ENCODE measurements around the gene DDRGK1.

DDRGK1 gene

DNA sequence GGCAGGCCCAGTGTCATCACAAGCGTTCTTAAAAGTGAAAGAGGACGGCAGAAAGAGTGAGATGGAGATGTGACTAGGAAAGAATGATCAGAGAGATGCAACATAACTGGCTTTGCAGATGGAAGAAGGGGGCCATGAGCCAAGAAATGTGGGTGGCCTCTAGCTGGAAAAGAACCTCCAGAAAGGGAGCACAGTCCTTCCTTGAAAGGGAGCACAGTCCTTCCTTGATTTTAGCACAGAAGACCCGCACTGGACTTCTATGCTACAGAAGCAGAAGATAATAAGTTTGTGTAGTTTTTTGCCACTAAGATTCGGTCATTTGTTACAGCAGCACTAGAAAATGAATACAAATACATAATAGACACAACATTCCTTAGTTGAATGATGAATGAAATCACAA lies 24.2 kb downstream of the DDRGK1 start:
- DNase-seq, result no peak

DNA sequence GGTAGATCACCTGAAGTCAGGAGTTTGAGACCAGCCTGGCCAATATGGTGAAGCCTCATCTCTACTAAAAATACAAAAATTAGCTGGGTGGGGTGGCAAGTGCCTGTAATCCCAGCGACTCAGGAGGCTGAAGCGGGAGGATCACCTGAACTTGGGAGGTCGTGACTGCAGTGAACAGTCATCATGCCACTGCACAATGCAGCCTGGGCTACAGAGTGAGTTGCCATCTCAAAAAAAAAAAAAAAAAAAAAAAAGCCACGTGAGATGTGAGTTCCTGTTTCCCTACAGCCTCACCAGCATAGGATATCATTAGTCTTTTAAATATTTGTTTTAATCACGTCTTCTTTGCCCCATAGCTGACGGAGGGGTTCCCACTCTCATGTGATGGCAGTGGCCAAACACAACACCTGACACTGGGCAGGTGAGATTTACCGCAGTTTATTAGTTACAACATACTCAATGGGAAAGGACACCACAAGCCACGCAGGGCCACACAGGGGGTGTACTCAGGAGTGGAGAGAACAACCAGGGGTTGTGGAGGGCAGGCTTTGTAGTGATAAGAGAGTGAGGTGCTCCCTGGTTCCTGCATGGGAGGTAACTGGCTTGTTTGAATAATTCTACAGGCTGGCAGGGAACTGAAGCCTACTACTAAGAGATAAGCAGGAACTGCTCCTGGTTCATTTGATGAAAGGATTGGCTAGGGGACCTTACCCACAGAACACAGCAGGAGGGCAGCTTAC lies 26.6 kb downstream of the DDRGK1 start:
- no peak for DNase-seq

DNA sequence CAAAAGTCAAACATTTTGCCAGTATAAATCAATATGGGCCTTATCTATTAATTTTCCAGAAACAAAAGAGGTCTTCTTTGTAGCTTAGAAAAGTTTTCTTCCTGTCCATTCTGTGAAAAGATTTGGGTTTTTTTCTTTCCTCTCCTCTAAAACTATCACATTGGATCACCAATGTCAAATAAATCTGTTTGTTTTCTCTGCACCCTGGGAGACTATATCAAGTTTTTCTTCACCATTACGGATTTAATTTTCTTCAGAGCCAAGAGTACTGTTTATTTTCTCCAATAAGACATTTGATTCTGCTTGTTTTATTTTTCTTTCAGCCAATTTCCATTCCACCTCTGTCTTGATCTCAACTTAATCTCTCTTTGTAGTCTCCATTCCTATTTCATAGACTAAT lies 29.2 kb downstream of the DDRGK1 start:
- no peak for DNase-seq

DNA sequence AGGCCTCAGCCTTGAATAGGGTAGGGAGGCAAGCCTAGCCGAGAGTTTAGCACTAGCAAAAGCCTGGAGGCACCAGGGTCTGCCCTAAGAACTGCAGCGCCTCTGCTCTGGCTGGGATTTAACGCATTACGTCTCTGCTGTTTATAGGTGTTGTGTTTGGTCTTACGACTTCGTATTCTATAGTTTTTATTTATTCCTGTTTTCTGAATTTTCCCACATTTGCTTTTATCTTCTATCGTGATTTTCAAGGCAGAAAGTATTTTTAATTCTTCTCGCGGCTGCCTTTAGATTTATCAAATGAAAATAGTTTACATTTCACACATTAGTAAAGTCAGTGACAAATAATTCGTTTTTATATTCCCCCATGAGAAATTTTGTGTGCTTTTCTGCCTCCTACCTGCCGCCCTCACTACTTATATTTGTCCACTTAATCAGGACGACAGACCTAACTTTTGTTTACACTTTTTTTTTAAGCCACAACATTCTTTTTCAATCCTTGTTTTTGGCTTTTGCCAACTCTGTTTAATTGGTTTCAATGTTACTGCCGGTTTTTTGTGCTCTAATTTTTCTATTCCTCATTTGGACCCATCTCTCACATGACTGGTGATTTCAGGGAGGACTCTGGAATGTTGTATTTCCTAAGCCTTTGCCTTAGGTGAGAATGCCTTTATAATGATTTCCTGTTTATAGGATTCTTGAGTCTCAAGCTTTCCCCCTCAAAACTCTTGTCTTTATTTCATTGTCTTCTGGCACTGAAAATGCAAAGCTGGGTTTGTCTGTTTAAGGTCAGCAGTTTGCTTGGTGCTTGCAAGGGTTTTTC lies 29.8 kb downstream of the DDRGK1 start:
- no peak for DNase-seq

DNA sequence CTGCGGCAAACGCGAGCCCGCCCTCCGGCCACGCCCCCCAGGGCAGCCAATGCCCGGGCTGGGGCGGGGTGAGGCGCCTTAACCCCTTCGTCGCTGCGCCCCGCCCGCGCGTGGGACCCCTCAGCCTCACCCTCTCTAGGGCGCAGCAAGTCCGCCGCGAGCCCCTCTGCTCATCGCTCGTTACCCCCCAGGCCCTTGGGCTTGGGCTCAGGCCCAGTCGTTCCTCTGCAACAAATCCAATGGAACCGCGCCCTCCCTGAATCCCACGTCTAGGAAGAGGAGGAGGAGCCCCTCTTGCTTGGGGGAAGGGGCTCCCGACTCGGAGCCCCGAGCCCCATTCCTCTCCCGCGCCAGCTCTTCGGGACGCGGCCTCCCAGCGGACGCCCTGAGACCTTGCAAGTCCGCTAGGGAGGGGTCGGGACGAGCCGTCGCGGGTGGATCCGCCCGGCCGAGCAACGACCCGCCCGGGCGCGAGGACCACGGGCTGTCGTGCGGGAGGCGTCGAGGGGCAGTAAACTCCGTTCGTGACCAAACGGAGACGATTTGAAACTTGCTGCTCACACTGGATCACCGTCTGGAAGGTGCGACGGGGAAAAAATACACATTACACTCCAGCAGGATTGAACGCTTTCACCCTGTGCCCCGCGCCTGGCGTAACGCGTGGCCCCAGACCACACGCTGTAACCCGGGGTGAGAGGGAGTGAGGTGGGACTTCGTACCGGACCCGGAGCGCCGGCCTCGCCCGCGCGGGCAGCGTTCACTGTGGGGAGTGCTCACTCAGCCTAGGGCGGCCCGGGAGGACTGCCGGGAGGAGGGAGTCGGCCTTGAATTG lies 30.7 kb downstream of the DDRGK1 start:
- peak; percentile 95 for DNase-seq

DNA sequence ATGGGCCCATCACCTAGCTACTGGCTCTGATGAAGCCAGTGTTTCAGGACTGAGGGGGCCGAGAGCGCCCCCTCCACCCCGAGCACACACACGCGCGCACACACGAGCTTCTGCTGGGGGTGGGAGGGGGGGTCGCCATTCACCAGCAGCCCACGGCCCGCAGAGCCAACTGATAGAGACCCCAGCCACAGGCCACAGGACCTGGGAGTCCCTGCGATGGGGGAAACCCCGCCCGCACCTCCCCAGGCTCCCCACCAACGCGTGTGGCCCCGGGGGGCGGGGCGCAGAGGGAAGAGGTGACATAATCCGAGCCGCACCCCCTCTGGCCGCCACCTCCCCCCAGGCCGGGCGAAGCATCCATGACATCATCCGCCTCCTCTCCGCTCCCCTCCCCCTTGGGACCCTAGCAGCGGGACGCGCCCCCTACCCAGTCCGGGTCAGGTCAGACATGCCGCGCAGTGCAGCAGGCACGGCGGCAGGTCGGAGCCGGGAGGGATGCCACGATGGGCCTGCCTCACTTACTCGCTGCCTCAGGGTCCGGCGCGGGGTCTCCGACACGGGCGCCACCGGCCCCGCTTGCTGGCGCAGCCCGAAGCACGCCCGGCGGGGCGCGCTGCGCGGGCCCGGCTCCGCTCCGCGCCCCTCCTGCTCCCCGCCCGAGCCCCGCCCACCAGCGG lies 31.4 kb downstream of the DDRGK1 start, which contains the start of gene LZTS3:
Gene LZTS3 (minus strand): TSS at position 617 of the 677 bp plus-strand sequence. CDS start 6,386 bp downstream, outside the sequence.
- peak; percentile 85 for DNase-seq

DNA sequence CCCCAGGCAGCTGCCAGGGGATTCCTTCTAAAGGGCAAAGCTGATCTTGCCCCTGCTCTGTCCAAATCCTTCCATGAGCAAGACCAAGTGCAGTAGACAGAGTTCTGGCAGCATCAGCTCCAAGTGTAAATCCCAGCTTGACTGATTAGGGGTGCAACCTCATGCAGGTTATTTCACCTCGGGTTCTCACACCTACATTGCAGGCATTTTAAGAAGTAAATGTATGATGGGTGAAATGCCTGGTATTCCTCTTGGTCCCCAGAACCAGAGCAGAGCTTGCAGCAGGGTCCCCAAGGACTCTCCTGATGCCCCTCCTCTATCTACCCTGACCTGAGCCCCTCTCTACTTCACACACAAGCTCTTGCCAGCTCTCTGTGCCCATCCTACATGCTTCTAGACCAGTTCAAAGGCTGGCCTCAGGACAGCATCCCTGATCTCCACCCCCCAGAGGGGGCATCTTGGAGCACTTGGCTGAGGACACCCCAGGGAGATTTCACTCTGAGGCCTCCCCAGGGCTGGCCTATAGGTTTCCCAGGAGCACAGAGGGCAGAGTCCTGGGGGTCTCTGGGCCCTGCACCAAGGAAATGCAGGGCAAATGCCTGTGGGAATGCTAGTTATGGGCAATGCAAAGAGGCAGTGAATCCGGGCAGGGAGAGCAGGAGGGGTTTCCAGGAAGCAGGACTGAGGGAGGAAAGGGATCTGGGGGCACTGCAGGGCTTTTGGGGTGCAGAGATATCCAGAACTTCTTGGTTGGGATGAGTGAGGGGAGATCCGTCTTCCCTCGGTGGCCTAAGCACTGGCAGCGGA lies 32.2 kb downstream of the DDRGK1 start:
- DNase-seq, result no peak

DNA sequence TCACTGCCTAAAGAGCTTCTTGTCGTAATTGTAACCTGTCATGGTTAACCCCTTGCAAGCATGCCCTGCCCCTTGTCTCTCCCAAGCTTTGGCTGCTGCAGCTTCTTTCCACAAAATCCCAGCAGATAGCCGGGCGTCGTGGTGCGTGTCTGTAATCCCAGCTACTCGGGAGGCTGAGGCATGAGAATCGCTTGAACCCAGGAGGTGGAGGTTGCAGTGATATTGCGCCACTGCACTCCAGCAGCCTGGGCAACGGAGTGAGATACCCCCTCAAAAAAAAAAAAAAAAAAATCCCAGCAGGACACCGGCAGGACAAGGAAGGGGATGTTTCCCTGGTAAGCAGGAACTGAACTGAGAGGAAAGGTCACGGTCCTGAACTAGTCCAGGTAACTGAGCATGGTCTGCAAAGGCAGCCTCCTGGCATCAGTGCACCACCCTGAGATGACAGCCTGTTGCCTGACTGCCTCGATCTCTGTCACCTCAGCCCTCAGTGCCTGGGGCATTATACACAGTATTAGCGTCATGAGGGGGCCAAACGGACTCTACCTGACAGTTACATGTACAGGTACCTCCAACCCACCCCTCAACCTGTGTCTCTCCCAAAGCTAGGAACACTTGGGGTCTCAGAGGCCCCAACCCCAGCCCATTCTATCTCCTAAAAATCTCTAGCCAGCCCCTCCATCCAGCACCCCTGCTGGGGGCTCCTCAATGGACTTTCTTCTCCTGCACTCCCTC lies 32.9 kb downstream of the DDRGK1 start:
- no peak for DNase-seq

DNA sequence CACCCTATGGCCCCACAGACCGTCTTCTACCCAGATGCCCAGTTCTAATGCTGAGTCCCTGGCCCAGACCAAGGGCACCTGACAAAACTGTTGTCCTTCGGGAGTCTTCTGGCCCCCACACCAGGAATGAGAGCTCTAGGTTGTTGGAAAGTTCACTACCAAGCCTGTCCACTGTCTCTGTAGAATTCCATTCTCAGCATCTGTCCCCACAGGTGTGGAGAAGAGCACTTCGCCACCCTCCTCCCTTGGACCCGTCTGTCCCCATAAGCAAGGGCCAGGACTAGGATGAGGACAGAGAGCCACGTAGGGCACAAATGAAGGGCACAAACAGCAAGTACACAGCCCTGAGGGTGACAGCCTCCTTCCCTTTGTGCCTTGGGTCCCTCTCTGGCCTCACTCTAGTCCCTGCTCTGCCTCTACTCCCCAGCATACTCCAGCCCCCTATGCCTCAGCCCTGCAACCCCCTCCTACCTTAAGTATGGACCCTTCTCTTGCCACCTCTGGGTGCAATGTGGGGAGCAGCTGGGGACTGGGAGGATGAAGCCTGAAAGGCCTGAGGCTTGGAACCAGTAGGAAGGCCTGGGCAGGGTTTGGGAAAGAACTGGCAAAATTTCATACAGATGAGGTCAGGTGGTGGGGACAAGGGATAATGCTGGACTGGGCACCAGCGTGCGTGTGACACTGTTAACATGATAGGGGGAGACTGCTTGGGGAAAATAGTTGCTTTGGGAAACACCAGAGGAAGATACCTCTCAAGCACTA lies 35.5 kb downstream of the DDRGK1 start:
- no peak for DNase-seq

DNA sequence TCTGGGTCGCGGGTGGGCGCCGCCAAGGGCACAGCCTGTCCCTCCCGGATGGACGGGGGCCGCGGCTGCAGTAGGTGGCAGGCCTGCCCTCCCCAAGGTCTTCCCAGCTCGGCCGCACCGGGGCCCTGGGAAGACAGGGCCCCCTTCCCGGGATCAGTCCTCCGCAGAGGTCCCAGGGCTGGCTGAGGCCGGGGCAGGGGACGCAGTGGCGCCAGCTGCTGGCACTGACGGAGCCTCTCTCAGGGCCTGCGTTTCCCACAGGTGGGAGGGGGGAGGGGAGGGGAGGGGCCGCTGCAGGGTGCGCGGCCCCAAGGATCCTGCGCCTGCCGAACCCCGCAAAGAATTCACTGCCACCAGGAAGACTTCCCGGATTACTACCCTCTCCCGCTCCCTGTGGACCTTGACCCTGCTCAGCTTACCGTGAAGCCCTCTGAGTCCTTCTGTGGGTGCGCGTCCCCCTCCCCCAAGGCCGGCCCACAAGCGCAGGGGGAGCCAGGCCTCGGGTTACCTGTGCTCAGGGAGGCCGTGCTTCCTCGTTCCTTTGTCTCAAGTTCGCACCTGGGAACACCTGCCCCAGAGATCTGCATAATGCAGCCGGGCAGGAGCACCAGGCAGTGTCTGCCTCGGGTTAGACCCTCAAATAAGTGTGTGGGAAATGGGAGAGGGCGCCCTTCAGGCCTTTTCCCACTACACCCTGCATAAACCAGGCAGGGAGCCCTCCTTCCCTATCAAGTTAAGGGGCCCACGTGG lies 36.2 kb downstream of the DDRGK1 start:
- no peak for DNase-seq

DNA sequence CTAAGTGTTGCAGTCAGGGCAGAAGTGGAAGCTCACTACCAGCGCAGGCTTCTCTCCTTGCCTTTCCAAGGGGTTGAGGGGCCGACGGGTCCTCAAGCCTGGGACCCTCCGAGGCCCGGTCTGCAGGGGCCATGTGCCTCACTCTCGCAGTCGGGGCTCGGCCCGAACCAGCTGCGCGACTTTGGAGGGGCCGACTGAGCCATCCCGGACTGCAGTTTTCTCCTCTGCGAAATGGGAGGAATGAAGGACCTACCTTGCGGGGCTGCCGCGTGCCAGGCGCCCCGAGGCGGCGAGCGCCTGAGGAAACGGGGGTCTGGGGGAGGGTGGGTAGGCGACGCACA lies 36.8 kb downstream of the DDRGK1 start:
- no peak for DNase-seq

DNA sequence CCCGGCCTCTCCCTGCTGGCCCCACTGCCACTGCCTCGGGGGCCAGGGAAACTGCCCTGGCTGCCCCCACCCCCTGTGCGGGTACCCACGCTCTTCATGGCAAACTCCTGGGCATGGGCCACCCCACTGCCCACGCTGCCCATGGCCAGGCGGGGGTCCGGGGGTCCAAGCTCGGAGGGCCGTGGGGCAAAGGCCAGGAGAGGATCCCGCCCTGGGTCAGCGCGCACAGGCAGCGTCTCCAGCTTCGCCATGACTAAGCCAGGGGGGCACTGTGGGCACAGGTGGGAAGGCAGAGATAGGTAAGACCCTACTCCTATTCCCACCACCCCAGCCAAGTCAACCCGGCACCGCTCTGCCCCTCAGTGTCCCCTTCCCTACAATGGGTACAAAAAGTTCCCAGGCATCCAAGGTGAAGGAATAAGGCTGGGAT lies 37.6 kb downstream of the DDRGK1 start:
- no peak for DNase-seq

DNA sequence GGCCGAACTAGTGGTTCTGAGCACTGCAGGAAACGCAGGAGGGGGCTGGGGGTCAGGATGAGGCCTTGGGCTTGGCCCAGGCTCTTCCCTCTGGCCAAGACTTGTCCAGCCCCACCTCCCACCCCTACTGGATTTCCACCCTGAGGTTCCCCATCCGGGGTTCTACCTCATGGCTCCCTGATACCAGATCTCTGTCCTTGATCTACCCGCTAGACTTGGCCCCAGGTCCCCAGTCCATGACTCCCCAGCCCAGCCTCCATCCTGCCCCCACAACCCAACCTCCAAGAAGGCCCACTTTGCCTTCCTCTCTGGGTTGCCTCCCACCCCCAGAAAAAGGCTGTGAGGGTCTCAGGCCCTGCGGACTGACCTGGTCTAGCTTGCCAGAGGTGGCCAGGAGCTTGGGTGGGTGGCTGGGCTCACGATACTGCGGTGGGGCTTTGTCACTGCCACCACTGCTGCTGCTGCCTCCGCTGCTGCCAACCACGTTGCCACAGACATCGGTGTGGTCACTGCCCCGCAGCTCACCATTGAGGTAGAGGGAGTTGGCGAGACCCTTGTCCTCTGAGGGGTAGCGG lies 38.1 kb downstream of the DDRGK1 start:
- DNase-seq, result no peak

DNA sequence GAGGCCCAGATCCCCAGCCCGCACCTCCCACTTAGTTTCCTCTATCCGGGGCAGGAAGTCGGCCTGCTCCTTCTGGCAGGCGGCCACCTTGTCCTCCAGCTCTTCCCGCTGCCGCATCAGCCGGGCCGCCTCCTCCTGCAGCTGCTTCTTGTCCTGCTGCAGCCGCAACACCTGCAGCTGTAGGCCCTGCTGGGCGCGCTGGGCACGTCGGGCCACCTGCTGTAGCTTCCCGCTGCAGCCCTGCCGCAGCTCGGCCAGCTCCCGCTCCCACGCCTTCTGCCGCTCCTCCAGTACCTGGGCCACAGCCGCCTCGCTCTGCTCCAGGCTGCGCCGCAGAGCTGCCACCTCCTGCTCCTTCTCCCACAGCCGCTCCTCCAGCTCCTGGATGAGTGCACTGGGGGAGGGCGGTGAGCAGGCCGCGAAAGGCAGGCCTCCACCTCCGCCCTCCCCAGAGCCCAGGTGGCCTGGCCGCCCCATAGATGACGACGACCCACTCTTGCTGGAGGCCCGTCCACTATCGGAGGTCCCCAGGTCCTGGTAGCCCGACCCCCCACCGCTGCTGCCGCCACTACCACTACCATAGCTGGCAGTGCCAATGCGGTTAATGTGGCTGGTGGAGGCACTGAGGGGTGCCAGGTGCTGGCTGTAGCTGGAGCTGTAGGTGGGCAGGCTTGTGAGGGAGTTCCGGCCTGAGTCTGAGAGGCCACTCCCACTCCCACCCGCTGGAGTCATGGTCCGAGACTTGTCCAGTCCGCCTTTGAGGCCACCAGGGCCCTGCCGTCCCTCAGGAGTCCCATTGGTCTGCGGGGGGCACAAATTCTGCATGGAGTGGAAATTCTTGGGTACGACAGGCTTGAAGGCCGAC lies 38.8 kb downstream of the DDRGK1 start:
- no peak for DNase-seq

DNA sequence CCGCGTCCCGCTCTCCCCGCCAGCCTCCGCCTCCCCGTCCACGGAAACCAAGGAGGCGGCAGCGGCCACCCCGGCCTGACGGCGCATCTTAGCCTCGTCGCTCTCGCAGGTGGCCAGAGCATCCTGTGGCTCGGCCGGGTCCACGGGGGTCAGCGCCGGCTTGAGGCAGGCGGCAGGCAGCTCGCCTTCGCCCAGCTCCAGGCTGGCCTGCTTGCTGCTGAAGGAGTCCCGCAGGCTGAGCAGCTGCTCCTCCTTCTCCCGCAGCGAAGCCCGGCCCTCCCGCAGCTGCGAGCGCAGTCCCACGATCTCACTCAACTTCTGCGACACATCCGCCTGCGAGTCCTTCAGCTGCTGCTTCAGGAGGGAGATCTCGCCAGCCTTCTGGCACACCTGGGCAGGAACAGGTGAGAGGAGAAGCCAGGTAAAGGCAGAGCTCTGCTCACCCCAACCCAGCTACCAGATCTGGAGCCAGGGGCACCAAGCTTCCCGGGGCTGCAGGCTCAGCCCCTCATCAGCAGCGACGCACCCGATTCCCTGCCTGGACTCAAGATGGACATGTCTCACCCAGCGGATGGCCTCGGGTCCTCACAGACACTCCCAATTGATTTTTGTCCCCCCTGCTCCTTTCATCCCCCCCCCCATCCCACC lies 39.6 kb downstream of the DDRGK1 start:
- DNase-seq, result no peak

DNA sequence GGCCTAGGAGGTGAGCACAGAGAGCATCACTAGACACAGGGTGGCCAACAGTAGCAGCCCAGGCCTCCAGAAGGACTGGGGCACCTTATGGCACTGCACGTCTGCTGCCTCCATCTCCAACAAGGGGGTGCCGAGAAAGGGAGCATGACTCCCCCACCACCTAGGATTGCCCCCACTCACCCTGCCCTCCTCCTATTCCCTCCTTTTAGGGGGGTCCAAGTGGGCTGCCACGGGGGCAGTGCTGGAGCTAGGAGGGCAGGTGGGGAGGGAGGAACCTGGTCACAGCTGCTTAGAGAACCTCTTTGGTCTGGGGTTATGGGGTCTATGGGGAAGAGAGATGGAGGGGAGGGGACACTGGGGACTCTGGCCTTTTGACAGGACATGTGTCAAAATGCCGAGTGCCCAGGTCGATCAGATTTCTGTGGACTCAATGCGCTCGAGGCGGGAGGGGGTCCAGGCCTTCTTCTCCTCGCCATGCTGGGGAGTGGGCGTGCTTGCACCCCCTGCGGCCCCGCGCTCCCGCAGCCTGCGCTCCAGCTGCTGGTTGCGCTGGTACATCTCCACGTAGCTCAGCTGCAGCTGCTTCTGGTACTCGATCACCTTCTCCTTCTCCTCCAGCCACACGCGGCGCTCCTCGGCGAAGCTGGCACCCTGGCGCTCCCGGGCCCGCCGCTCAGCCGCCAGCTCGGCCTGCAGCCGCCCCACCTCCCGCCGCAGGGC lies 40.3 kb downstream of the DDRGK1 start:
- DNase-seq, result no peak
